ENCODE data around the gene NAGPA. TPM values are rescaled to one million over a fixed set of nuclear protein-coding genes. Genes with fewer than 3 reads are reported as not detected.

NAGPA gene
- total and polyA plus RNA-seq, 7 donors = 4.4 to 12.3 (median 6.9) TPM

- ATAC-seq (no peak), DNase-seq (no peak)
- H3K4me3 ChIP-seq = peak overlapping the region; percentile 79
- intact Hi-C loops (cut with DNase I) = no loop called here
- no peaks in the 10 kb centered on the region for H3K9me3 ChIP-seq
- 61 to 62% (median 62%) methylated on average over 7 of the region's 7 CpGs for WGBS, 3 donors
- TF ChIP-seq CTCF (IDR thresholded peaks at IDR 0.05) = no peak
- H3K36me3 ChIP-seq (ENCODE audit: insufficient read depth in 1 of 2, low read depth in 1 of 2) = peaks cover 0 to 32% of the 10 kb centered on the region in 2 donors
- peaks cover 10% of the 10 kb centered on the region for H3K4me1 ChIP-seq
- H3K27me3 ChIP-seq (ENCODE audit: insufficient read depth in 3 of 3, low read length in 2 of 3) = no peaks in the 10 kb centered on the region
- H3K27ac ChIP-seq = peak overlapping the region; percentile 81
Observed at GRCh38 chr16:5071341-5071680, 37.6 kb upstream of the NAGPA start.

DNA sequence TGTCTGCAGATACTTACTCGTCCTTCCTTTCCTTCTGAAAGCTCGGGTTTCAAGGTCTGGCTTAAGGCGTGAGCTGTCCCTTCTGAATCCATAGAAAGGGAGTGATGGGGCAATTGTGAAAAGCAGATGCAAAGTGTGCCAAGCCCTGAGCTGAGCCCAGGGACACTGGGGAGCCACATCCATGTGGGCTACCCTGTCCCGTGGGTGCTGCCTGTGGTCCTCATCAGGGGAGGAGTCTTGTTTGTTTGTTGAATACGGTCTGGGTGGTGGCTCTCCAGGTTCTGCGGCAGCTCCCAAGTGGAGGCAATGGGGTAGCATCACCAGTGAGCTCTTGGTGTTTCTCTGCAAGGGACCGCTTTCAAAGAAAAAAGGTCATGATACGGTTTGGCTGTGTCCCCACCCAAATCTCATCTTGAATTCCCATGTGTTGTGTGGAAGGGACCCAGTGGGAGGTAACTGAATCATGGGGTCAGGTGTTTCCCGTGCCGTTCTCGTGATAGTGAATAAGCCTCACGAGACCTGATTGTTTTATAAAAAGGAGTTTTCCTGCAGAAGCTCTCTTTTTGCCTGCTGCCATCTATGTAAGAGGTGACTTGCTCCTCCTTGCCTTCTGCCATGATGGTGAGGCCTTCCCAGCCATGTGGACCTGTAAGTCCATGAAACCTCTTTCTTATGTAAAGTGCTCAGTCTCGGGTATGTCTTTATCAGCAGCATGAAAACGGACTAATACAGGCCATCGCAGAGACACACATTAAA is 36.9 kb upstream of the NAGPA start:
- peaks cover 10% of the 10 kb centered on the region for H3K4me1 ChIP-seq
- ATAC-seq (no peak), DNase-seq (no peak)
- WGBS, 3 donors = 87 to 95% (median 90%) methylated on average over 15 of the region's 15 CpGs
- H3K9me3 ChIP-seq = no peaks in the 10 kb centered on the region
- no peak for TF ChIP-seq CTCF (IDR thresholded peaks at IDR 0.05)
- H3K27me3 ChIP-seq (ENCODE audit: insufficient read depth in 3 of 3, low read length in 2 of 3) = no peaks in the 10 kb centered on the region
- peak overlapping the region; percentile 81 for H3K27ac ChIP-seq
- H3K36me3 ChIP-seq (ENCODE audit: insufficient read depth in 1 of 2, low read depth in 1 of 2) = peaks cover 0 to 25% of the 10 kb centered on the region in 2 donors
- intact Hi-C loops (cut with DNase I) = no loop called here
- no peak overlapping the region for H3K4me3 ChIP-seq

DNA sequence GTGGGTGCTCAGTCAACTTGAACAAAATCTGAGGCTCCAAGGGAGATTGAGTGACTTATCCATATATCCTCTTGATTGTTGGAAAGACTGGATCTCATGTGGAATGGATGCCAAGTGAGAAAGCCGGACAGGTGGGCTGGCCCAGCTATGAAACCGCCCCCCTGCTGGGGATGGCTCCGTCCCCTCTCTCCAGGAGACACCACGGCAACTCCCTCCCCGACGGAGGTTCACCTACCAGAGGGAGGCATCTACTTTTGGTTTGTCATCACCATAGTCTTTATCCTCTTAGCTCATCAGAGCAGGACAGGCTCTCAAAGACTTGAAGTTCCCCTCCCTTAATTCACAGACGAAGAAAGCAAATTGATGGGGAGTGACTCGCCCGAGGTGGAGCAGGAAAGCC is 36.1 kb upstream of the NAGPA start:
- intact Hi-C loops (cut with DNase I) = no loop called here
- WGBS, 3 donors = 87 to 93% (median 93%) methylated on average over 9 of the region's 9 CpGs

GRCh38 chr16:5069048-5069447 is 35.3 kb upstream of the NAGPA start:
- no peaks in the 10 kb centered on the region for H3K27me3 ChIP-seq (ENCODE audit: insufficient read depth in 3 of 3, low read length in 2 of 3)
- 83 to 88% (median 87%) methylated on average over 9 of the region's 9 CpGs for WGBS, 3 donors
- intact Hi-C loops (cut with DNase I) = no loop called here
- no peak for ATAC-seq
- H3K4me3 ChIP-seq = no peak overlapping the region
- no peak overlapping the region for H3K27ac ChIP-seq
- TF ChIP-seq CTCF (IDR thresholded peaks at IDR 0.05) = no peak
- H3K9me3 ChIP-seq = no peaks in the 10 kb centered on the region
- H3K4me1 ChIP-seq = peaks cover 10% of the 10 kb centered on the region
- peaks cover 0 to 9% of the 10 kb centered on the region in 2 donors for H3K36me3 ChIP-seq (ENCODE audit: insufficient read depth in 1 of 2, low read depth in 1 of 2)
- DNase-seq = no peak

More for the DNA sequence above, 36.1 kb upstream of the NAGPA start:
- TF ChIP-seq CTCF (IDR thresholded peaks at IDR 0.05) = no peak
- Histone ChIP-seq H3K27me3 (ENCODE audit: insufficient read depth in 3 of 3, low read length in 2 of 3) (no peaks in the 10 kb centered on the region), H3K36me3 (ENCODE audit: insufficient read depth in 1 of 2, low read depth in 1 of 2) (peaks cover 0 to 17% of the 10 kb centered on the region in 2 donors), H3K4me1 (peaks cover 10% of the 10 kb centered on the region), H3K27ac (no peak overlapping the region), H3K4me3 (no peak overlapping the region), H3K9me3 (no peaks in the 10 kb centered on the region)
- peak in 1 of 2 donors; percentile 2 for DNase-seq
- ATAC-seq = no peak

GRCh38 chr16:5066511-5066910 is 32.8 kb upstream of the NAGPA start:
- Histone ChIP-seq H3K9me3 (no peaks in the 10 kb centered on the region), H3K27me3 (ENCODE audit: insufficient read depth in 3 of 3, low read length in 2 of 3) (no peaks in the 10 kb centered on the region), H3K27ac (no peak overlapping the region), H3K4me3 (no peak overlapping the region), H3K36me3 (ENCODE audit: insufficient read depth in 1 of 2, low read depth in 1 of 2) (no peaks in the 10 kb centered on the region), H3K4me1 (peaks cover 4% of the 10 kb centered on the region)
- 74 to 76% (median 76%) methylated on average over 6 of the region's 6 CpGs for WGBS, 3 donors
- DNase-seq (no peak), ATAC-seq (no peak)
- intact Hi-C loops (cut with DNase I) = no loop called here
- no peak for TF ChIP-seq CTCF (IDR thresholded peaks at IDR 0.05)

Measured in psoas muscle (tissue), 8 donors.